HG02938 (cell line): ENCODE results near the gene TEN1.
A peak's percentile ranks its signal among the peaks of the same experiment; 100 is the strongest.
"Not testable (repeated sequence)": the region's sequence is repeated elsewhere in the genome, so short reads cannot be mapped to it uniquely, and the experiment has no call there.

ENCODE experiments used
- ATAC-seq: cut with Tn5 transposase; IDR thresholded peaks from one replicate; pipeline ENCODE4 v1.9.1; 2021; ENCODE audit warnings: mild to moderate bottlenecking, moderate library complexity; ENCODE audit not compliant: unreplicated experiment

The TEN1 gene, protein sequence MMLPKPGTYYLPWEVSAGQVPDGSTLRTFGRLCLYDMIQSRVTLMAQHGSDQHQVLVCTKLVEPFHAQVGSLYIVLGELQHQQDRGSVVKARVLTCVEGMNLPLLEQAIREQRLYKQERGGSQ

DNA sequence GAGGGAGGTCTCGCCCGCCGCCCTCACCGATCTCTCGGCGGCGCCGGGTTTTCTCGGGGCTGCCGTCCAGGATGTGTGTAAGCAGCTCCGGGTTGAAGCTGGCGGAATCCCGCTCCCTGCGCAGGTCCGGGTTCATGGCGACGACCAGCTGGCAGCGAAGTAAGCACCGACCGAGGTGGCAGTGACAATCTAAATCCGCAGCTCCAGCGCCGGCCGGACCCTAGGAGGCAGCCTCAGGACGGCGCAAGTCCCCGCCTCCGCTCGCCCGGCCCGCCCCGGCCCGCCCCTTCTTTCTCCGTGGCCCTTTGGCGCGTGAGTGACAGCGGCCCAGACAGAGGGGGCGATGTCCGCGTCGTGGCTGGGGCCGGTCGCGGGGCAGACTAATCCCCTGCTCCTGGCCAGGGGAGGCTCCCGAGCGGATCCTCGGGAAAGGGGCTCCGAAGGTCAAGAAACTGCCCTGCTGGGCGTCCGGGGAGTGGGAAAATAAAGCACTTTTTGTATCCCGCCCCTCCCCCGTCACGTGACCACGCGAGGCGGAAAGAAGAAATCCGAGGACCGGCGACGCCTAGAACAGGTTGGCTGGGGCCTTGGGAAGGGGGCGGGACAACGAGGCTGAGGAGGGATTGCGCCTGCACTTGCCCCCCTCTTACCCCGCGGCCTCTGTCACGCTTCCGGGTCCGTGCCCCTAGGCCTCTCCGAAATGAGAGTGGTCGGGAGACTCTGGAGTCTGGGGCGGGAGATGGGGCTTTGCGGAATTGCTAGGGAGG, at the start of gene TEN1, which contains the start of gene ACOX1:
Gene TEN1, plus strand, starts transcription at position 303 of the 767 bp plus-strand sequence. CDS start 6,953 bp downstream, outside the sequence.
Gene ACOX1, minus strand, starts transcription at position 229 of the 767 bp plus-strand sequence. Its CDS starts 93 bp downstream, at position 136.
- ATAC-seq, result peak; percentile 88

DNA sequence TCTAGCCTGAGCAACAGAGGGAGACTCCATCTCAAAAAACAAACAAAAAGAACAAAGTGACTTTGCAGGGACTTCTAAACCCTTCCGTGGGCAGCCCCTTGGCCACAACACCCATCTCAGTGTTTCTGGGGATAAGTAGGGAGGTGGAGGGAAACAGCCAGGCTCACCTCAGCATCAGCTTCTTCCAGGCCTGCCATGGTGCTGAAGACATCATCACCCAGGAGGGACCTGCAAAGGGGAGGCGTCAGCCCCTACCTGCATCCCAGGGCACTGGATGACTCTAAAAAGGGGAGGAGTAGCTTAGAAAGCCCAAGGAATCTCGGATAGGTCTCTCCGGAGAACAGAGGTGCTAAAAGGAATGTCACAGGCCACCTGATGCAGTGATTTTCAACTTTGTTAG, 48.0 kb upstream of the TEN1 start:
- ATAC-seq, result no peak

DNA sequence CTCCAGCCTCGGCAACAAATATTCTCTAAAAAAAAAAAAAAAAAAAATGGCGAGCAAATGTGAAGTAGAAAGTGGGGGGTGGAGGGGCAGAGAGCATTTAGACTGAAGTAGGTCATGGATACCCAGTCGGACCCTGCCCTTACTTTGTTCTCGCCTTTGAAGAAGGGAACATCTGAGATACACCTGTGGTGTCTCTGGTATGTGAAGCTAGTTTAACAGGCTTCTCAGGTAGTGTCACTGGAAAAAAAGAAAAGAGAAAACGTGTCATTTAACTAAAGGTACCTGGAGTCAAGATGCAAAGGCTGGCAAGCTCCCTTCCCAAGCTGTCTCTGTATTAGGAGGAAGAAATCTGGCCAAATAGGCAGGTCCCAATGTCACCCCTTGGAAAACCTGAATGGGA, 46.2 kb upstream of the TEN1 start:
- ATAC-seq, result no peak

DNA sequence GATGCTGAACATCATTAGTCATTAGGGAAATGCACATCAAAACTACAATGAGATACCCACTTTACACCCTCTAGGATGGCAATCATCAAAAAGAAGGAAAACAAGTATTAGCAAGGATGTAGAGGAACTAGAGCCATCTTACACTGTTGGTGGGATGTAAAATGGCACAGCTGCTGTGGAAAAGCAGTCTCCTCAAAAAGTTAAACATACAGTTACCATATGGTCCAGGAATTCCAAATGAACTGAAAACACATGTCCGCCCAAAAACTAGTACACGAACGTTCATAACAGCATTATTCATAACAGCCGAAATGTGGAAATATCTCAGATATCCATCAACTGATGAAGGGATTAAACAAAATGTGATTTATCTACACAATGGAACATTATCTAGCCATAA, 45.2 kb upstream of the TEN1 start:
- no peak for ATAC-seq

DNA sequence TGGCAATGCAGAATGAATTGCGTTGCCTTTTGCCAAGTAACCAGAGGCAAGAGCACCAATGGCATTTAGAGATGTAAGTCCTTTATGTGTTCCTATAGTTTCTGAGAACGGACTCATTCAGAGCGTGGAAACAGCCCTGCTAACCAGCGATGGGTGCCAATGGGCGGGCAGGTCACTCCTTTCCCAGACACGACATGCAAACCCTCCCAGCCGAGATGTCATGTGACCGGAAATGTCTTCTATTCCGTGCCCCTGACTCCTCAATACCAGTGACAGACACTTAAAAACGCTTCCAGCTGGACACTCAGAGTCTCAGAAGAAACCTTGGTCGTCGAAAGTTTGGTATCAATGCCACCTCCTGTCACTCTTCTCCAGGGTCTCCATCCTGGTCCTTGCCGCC, 41.4 kb upstream of the TEN1 start:
- no peak for ATAC-seq

DNA sequence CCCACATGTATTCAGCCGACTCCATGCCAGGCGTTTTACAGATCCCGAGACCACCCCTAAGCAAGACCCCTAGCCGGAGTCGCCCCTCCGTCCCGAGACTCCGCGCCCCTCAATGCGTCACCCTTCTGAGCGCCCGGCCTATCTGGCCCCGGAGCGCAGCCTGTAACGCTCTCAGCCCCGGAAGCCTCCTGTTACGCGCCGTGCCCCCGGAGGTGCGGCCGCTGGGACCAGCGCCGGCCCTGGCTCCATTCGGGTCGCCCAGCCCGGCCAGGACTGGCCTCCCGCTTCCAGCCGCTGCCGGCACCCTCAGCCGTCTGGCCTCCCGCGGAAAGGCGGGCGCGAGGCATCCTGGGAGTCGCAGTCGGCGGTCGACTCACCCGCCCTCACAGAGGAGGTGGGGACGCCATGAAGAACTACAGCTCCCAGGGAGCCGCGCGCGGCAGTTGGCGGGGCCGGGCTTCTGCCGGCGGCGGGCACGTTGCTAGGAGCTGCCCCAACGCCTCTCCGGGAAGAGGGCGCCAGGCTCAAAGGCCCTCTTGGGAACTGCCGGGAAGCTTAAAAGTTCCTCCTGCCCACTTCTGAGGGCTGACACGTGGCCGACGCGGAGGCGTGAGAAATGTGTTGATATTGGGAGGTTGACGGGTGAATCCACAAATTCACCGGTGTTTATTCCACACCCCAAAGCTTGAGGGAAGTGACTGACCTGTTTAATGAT, 38.2 kb upstream of the TEN1 start, which contains the start of gene FBF1:
Gene FBF1, minus strand, starts transcription at position 316 of the 715 bp plus-strand sequence. CDS start 2,893 bp downstream, outside the sequence.
- peak; percentile 93 for ATAC-seq

DNA sequence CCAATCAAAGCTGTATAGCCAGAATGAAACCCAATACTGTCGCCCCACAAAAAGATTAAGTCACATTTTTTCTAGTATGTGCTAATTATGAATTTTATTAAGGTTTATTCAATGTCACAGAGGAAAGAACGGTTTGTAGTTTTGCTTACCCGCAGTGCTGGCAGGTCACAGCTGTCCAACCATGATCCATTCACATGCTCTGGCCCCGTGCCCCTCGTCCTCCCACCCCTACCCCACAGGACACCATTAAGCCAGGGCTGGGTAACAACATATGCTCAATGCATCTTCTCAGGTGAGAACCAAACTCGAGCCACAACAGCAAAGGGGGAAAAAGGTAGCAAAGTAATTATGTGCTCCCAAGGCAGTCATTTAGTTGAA, 37.6 kb upstream of the TEN1 start:
- no peak for ATAC-seq

DNA sequence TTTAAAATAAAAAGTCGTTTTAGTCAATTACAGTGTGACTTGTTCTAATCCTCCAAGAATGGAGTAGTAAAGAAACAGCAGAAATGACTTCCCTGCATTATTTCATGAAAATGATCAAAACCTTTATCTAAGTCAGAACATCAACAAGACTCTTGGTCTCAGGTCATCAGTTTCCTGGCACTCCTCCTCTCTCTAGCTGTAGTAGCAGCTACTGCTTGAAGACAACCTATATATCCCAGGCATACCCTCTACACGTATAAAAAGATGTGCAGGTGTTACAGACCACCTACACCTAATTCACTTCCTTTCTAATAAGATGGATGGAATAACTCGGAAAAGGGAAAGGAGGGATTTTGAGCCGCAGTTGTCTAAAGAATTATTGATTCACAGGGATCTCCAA, 36.6 kb upstream of the TEN1 start:
- no peak for ATAC-seq

DNA sequence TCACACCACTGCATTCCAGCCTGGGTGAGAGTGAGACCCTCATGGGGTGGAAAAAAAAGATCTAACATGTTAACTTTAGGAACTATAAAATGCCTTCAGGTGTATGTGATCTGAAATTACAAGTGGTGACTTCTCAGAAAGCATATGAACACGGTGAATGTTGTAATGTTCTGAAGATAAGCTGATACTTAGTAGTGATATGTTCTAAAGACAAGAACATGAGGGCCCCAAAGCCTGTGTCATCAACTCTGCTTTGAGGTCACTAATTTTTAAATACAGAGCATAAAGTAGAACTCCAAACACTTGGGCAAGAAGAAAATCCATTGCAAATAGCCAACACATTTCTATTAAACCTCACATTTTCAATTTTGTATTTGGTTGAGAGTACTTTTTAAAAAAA, 35.5 kb upstream of the TEN1 start:
- no peak for ATAC-seq

DNA sequence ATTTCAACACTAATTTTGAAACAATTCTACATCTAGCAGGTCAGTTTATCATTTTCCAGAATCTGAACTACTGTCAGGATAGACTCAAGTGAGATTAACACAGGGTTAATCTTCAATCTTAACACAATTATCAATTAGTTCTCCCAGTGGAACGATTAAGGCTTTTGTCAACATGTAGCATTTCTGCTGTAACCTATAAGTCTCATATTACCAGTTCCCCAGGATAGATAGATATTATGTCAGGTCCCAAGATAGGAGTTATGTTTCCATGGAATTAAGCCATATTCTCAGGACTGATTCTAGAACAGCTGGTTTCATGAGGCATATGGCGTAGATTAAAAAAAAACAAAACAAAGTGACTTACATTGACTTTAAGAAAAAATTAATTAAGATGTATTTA, 33.8 kb upstream of the TEN1 start:
- no peak for ATAC-seq

DNA sequence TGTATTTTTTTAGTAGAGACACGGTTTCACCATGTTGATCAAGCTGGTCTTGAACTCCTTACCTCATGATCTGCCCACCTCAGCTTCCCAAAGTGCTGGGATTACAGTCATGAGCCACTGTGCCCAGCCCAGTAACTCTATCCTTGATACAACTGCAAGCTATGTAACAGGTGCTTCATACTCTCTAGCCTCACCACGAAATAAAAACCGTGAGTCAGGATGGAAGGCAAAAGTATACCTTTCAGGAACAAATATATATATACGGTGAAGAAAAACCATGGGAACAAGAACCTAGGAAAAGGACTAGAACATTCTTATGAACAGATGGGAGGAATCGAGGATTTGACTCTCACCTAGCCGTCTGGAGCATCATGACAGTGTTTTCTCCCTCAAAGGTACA, 28.6 kb upstream of the TEN1 start:
- no peak for ATAC-seq

DNA sequence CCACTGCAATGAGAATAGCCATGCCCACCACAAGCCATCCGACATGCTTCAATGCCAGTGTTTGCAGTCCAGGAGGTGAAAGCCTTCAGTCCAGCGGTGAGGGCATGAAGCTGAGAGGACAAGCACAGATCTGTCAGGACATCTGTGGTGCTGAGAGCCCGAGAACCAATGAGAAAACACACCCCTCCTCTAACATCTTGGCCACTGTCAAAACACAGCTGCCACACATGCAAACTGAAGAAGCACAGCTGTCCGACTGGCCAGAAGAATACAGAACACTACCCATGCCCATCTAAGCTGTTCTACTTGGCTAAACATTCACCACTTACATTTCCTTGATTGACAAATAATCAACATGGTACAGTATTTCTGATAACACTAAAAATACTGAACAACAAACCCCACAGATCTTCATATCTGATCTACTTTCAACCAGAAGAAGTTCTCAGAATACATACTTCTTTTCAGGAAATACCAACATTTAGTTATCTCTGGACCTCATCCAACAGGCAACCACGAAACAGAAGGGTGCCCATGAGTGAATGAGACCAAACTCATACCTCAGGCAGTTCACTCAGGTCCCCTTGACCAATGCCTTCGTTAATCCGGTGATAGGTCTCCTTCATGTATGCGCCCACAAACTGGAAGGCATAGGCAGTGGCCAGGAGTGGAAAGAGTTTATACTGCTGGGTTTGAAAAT, 28.0 kb upstream of the TEN1 start:
- no peak for ATAC-seq

DNA sequence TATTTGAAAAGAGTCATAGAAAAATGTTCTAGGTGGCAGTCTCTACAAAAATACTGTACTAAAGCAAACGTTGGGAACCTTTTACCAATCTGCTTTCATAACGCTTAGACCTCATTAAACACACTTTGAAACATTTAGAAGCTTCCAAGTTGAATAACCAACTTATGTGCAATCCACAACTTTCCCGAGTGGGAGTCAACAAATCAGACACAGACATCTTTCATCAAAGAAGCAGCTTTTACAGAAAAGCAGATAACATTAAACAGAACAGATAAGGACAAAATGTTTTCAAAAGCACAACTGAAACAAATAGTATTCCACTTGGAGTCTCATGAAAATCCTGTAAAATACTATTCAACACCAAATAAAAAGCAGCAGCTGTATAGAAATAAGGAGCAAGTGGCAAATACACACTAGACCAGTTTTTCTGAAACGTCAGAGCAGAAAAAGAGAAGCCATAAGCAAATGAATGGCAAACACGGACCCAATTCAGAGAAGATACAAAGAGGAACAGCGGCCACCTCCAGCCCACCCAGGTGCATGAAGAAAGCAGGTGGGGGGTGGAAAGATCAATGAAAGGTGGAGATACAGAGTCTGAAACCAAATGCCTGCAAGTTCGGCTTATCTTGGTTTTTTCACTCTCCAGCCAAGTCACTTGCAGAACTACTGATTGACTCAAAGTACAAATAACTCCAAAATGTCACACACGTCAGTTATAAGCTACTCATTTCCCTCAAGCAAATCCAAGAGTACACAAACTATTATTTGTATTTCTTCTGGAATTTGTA, 19.8 kb upstream of the TEN1 start:
- no peak for ATAC-seq

DNA sequence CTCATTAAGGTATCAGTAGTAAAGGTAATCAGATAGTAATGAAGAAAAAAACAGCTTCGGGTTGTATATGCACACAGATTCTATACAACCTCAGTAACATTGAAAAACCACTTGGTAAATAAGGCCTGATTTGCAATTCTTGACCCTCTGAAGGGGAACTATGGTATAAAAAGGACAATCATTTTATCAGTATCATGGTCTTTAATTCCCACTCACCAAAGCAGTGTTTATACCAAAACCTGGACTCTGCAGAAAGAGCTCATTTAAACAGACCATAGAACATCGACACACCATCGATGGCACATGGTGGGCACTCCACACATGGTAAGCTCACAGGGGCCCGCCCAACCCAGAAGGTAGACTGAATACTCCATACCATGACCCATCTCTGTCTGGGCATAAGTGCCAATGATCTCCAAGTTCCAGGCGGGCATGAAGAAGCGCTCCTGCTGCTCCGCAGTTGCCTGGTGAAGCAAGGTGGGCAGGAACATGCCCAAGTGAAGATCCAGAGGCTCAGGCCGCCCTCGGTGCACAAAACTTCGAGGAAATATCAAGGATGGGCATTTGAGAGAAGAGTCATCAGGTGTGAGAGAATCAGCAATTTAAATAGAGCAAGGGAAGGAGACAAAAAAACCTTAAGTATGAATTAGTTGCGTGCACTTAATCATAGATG, 19.1 kb upstream of the TEN1 start:
- ATAC-seq, result no peak

DNA sequence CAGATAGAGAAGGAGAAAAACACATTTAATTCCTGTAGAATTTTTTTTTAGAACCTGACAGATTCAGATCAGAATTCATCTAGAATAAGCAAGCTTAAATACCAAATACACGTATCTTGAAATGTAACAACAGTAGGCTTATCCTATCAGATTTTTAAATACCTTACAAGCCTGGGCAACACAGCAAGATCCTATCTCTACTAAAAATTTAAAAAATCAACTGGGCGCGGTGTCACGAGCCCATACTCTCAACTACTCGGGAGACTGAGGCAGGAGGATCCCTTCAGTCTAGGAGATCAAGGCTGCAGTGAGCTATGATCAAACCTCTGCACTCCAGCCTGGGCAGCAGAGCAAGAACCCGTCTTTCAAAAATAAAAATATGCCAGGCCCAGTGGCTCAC, 13.6 kb upstream of the TEN1 start:
- ATAC-seq, result no peak

DNA sequence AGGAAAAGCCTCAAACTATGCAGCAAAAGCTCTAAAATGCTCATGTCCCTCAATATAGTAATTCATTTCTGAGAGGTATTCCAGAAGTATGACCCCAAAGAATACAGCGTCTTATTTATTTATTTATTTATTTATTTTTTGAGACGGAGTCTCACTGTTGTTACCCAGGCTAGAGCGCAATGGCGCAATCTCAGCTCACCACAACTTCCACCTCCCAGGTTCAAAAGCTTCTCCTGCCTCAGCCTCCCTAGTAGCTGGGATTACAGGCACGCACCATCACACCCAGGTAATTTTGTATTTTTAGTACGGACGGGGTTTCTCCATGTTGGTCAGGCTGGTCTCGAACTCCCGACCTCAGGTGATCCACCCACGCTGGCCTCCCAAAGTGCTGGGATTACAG, 10.0 kb upstream of the TEN1 start:
- not testable (repeated sequence) for ATAC-seq

DNA sequence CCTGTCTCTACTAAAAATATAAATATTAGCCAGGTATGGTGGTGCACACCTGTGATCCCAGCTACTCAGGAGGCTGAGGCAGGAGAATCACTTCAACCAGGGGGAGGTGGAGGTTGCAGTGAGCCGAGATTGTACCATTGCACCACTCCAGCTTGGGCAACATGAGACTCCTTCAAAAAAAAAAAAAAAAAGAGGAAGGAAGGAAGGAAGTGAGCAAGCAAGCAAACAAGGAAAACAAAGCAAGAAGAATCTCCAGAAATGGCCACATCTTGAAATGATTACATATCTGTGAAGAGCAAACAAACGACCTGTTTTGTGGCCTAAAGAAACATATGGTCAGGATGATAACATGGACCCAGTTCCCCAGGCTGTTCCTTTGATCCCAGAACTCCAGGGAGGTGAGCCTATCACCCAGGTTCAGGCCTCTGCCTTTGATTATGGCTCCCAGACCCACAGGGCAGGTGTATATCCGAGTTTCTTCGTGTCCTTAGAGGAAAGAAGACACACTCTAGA, 9.0 kb upstream of the TEN1 start:
- no peak for ATAC-seq

DNA sequence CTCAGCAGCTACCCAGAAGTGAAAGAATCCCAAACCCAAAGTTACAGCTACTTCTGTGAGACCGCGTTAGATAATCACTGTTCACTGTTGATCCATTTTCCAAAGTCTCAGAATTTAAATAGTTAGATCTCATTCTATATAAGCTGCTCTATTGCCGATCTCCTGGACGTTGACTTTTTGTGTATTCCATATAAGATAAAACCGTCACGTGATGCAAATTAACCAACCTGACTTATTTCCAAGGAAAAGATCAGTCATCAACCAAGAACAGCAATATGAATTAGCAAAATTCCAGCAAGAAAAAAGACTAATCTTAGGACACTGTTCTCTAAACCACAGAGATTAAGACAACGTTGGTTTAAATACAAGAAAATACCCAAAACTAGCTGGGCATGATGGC, 8.4 kb upstream of the TEN1 start:
- no peak for ATAC-seq

DNA sequence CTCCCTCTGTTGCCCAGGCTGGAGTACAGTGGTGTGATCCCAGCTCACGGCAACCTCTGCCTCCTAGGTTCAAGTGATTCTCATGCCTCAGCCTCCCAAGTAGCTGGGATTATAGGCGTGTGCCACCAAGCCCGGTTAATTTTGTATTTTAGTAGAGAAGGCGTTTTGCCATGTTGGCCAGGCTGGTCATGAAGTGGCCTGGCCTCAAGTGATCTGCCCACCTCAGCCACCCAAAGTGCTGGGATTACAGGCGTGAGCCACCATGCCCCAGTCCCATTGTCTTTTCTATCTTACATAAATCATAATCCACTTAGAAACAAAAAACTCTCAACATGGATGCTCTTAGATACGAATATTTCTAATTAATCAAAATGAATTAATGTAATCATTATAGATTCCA, 3.9 kb upstream of the TEN1 start:
- not testable (repeated sequence) for ATAC-seq

DNA sequence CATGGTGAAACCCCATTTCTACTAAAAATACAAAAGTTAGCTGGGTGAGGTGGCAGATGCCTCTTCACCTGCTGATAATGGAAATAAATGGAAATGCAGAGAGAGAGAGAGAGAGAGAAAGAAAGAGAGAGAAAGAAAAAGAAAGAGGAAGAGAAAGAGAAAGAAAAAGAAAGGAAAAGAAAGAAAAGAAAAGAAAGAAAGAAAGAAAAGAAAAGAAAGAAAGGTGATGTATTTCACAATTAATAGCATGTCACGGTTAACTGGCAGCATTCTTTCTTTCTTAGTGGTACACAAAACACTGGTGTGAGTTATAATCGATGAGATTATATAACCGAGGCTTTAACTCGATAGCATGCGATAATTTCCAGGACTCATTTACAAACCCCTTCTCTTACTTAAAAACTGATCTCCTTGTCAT, 3.3 kb upstream of the TEN1 start:
- no peak for ATAC-seq
